Measurements from ENCODE around the gene PPP4R2. TPM values are rescaled to one million over a fixed set of nuclear protein-coding genes. Genes with fewer than 3 reads are reported as not detected.

PPP4R2 gene
- total and polyA plus RNA-seq, 9 of the 15 experiments (the other 6 are each of a cell fraction or from before 2014, with no cell fraction given) = 11.0 to 49.6 (median 31.6) TPM

DNA sequence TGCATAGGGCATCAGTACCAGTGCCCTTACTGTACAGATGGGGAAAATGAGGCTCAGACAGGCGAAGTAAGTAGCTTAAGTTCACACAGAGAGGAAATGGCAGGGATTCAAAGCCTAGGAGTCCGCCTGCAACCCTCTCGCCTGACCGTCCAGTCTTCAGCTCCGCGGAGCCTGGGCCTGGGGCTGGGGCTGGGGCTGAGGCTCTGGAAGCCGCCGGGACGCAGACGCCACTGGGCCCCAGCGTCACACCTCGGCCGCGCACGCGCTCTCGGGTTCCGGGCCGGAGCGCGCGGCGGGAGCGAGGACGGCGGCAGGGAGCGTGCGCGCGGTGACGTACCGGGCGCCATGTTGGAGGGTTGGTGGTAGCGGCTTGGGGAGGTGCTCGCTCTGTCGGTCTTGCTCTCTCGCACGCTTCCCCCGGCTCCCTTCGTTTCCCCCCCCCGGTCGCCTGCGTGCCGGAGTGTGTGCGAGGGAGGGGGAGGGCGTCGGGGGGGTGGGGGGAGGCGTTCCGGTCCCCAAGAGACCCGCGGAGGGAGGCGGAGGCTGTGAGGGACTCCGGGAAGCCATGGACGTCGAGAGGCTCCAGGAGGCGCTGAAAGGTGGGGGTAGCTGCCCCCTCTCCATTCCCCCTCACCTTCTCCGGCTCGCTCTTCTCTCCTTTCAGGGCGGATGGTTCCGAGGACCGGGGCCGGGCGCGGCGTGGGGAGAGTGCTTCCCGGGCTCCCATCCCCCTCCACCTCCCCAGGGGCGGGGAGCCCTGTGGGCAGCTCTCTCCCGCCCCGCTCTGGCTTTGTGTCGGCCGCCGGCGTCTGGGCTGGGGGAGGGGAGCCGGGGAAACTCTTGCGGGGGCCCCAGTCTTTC lies at the start of gene PPP4R2 (continued):
- TF ChIP-seq, protein P1, sequence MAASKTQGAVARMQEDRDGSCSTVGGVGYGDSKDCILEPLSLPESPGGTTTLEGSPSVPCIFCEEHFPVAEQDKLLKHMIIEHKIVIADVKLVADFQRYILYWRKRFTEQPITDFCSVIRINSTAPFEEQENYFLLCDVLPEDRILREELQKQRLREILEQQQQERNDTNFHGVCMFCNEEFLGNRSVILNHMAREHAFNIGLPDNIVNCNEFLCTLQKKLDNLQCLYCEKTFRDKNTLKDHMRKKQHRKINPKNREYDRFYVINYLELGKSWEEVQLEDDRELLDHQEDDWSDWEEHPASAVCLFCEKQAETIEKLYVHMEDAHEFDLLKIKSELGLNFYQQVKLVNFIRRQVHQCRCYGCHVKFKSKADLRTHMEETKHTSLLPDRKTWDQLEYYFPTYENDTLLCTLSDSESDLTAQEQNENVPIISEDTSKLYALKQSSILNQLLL (CRISPR knock-in tag; IDR thresholded peaks at IDR 0.05; ENCODE audit: borderline replicate concordance) = no peak
- TF ChIP-seq MTA2 (IDR thresholded peaks at IDR 0.05; ENCODE audit: low read depth) = no peak
- TF ChIP-seq, protein P2, sequence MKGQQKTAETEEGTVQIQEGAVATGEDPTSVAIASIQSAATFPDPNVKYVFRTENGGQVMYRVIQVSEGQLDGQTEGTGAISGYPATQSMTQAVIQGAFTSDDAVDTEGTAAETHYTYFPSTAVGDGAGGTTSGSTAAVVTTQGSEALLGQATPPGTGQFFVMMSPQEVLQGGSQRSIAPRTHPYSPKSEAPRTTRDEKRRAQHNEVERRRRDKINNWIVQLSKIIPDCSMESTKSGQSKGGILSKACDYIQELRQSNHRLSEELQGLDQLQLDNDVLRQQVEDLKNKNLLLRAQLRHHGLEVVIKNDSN (CRISPR knock-in tag; IDR thresholded peaks at IDR 0.05) = no peak
- no peak for TF ChIP-seq HOXB6 (CRISPR knock-in tag; IDR thresholded peaks at IDR 0.05; ENCODE audit: borderline replicate concordance)
- TF ChIP-seq PYGO2 (tag; IDR thresholded peaks at IDR 0.05) = no peak
- peak; percentile 28; the same call in 1 of the 2 replicates for TF ChIP-seq JUND (IDR thresholded peaks at IDR 0.05; ENCODE audit: borderline replicate concordance, low read depth, low read length)
- TF ChIP-seq JUND (tag; IDR thresholded peaks at IDR 0.05; ENCODE audit: borderline replicate concordance, low read depth, low read length) = peak; percentile 14; the same call in 1 of the 3 replicates
- TF ChIP-seq ZBTB1 (CRISPR knock-in tag; IDR thresholded peaks at IDR 0.05; ENCODE audit: borderline replicate concordance, low read depth) = no peak
- TF ChIP-seq, protein P3, sequence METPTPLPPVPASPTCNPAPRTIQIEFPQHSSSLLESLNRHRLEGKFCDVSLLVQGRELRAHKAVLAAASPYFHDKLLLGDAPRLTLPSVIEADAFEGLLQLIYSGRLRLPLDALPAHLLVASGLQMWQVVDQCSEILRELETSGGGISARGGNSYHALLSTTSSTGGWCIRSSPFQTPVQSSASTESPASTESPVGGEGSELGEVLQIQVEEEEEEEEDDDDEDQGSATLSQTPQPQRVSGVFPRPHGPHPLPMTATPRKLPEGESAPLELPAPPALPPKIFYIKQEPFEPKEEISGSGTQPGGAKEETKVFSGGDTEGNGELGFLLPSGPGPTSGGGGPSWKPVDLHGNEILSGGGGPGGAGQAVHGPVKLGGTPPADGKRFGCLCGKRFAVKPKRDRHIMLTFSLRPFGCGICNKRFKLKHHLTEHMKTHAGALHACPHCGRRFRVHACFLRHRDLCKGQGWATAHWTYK (CRISPR knock-in tag; IDR thresholded peaks at IDR 0.05) = no peak
- no peak for TF ChIP-seq ZNF561 (CRISPR knock-in tag; conservative IDR thresholded peaks at IDR 0.05)
- peak; percentile 86 for TF ChIP-seq PHF8 (IDR thresholded peaks at IDR 0.05; ENCODE audit: borderline replicate concordance, low read length)
- TF ChIP-seq ETV1 (tag; conservative IDR thresholded peaks at IDR 0.05; ENCODE audit: low read depth) = no peak
- TF ChIP-seq CREB1 (IDR thresholded peaks at IDR 0.05) = peak; percentile 44; the same call in 1 of the 2 replicates
- peak; percentile 77 for TF ChIP-seq CREB1 (CRISPR knock-in tag; IDR thresholded peaks at IDR 0.05)
- TF ChIP-seq ZNF436 (CRISPR knock-in tag; IDR thresholded peaks at IDR 0.05) = no peak
- TF ChIP-seq SMAD4 (CRISPR knock-in tag; conservative IDR thresholded peaks at IDR 0.05) = 0 out of 2 replicates have a peak, but pooled peaks have one; percentile 32
- TF ChIP-seq, protein P4, sequence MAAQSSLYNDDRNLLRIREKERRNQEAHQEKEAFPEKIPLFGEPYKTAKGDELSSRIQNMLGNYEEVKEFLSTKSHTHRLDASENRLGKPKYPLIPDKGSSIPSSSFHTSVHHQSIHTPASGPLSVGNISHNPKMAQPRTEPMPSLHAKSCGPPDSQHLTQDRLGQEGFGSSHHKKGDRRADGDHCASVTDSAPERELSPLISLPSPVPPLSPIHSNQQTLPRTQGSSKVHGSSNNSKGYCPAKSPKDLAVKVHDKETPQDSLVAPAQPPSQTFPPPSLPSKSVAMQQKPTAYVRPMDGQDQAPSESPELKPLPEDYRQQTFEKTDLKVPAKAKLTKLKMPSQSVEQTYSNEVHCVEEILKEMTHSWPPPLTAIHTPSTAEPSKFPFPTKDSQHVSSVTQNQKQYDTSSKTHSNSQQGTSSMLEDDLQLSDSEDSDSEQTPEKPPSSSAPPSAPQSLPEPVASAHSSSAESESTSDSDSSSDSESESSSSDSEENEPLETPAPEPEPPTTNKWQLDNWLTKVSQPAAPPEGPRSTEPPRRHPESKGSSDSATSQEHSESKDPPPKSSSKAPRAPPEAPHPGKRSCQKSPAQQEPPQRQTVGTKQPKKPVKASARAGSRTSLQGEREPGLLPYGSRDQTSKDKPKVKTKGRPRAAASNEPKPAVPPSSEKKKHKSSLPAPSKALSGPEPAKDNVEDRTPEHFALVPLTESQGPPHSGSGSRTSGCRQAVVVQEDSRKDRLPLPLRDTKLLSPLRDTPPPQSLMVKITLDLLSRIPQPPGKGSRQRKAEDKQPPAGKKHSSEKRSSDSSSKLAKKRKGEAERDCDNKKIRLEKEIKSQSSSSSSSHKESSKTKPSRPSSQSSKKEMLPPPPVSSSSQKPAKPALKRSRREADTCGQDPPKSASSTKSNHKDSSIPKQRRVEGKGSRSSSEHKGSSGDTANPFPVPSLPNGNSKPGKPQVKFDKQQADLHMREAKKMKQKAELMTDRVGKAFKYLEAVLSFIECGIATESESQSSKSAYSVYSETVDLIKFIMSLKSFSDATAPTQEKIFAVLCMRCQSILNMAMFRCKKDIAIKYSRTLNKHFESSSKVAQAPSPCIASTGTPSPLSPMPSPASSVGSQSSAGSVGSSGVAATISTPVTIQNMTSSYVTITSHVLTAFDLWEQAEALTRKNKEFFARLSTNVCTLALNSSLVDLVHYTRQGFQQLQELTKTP (IDR thresholded peaks at IDR 0.05; ENCODE audit: low read depth in 1 of 2, partially characterized antibody in 2 of 2) = no peak
- TF ChIP-seq GTF2A2 (tag; IDR thresholded peaks at IDR 0.05) = no peak
- TF ChIP-seq PTBP1 (IDR thresholded peaks at IDR 0.05; ENCODE audit: low read depth, low read length) = no peak
- TF ChIP-seq POLR2AphosphoS5 (IDR thresholded peaks at IDR 0.05; ENCODE audit: control insufficient read depth, insufficient read depth, low read depth, low read length) = peak; percentile 28
